ENCODE measurements around the gene TNC. TPM values are rescaled to one million over a fixed set of nuclear protein-coding genes. Genes with fewer than 3 reads are reported as not detected.

Gene TNC
- total and polyA plus RNA-seq, 10 donors, result 1.7 to 126 (median 47.9) TPM

GRCh38 chr9:115006660-115007059 lies 111.3 kb downstream of the TNC start:
- no peaks in the 10 kb centered on the region for H3K9me3 ChIP-seq
- H3K4me3 ChIP-seq, result no peak overlapping the region
- H3K36me3 ChIP-seq, result no peaks in the 10 kb centered on the region
- H3K4me1 ChIP-seq, result peaks cover 0 to 6% (median 0%) of the 10 kb centered on the region in 6 donors
- WGBS, 5 donors, result 78 to 95% (median 84%) methylated on average over 3 of the region's 3 CpGs
- no peak for DNase-seq
- no peaks in the 10 kb centered on the region for H3K27me3 ChIP-seq (replicated peaks in 1 of 7)
- intact Hi-C loops (cut with DNase I; ENCODE audit: low total_unique reads), result no loop called here
- TF ChIP-seq CTCF (IDR thresholded peaks at IDR 0.05 in 8 of 11, conservative IDR thresholded peaks at IDR 0.05 in 3 of 11) (no peak), POLR2A (IDR thresholded peaks at IDR 0.05) (no peak), POLR2AphosphoS5 (IDR thresholded peaks at IDR 0.05) (no peak)
- H3K27ac ChIP-seq, result no peak overlapping the region

- Histone ChIP-seq H3K27me3 (replicated peaks in 1 of 7) (peaks cover 0 to 4% (median 0%) of the 10 kb centered on the region in 7 donors), H3K9me3 (no peaks in the 10 kb centered on the region), H3K27ac (no peak overlapping the region), H3K4me1 (peaks cover 0 to 6% (median 0%) of the 10 kb centered on the region in 6 donors), H3K4me3 (no peak overlapping the region), H3K36me3 (no peaks in the 10 kb centered on the region)
- TF ChIP-seq POLR2AphosphoS5 (IDR thresholded peaks at IDR 0.05), result no peak
- no peak for TF ChIP-seq CTCF (IDR thresholded peaks at IDR 0.05 in 8 of 11, conservative IDR thresholded peaks at IDR 0.05 in 3 of 11)
- TF ChIP-seq POLR2A (IDR thresholded peaks at IDR 0.05), result no peak
- no peak for DNase-seq
- 69 to 81% (median 73%) methylated on average over 4 of the region's 4 CpGs for WGBS, 5 donors
- intact Hi-C loops (cut with DNase I; ENCODE audit: low total_unique reads), result no loop called here
Measured at GRCh38 chr9:115005322-115005721, 112.6 kb downstream of the TNC start.

GRCh38 chr9:115004545-115004944 lies 113.4 kb downstream of the TNC start:
- Histone ChIP-seq H3K9me3 (no peaks in the 10 kb centered on the region), H3K4me1 (peaks cover 0 to 6% (median 0%) of the 10 kb centered on the region in 6 donors), H3K27me3 (replicated peaks in 1 of 7) (peaks cover 0 to 9% (median 0%) of the 10 kb centered on the region in 7 donors), H3K27ac (no peak overlapping the region), H3K36me3 (no peaks in the 10 kb centered on the region), H3K4me3 (no peak overlapping the region)
- intact Hi-C loops (cut with DNase I; ENCODE audit: low total_unique reads), result no loop called here
- DNase-seq, result no peak
- WGBS, 5 donors, result 30 to 72% (median 66%) methylated on average over 2 of the region's 2 CpGs
- no peak for TF ChIP-seq POLR2AphosphoS5 (IDR thresholded peaks at IDR 0.05)
- no peak for TF ChIP-seq POLR2A (IDR thresholded peaks at IDR 0.05)

GRCh38 chr9:115002371-115003120 lies 115.4 kb downstream of the TNC start:
- Histone ChIP-seq H3K27me3 (replicated peaks in 1 of 7) (peaks cover 0 to 9% (median 0%) of the 10 kb centered on the region in 7 donors), H3K27ac (no peak overlapping the region), H3K9me3 (no peaks in the 10 kb centered on the region), H3K4me1 (no peaks in the 10 kb centered on the region), H3K4me3 (no peak overlapping the region), H3K36me3 (no peaks in the 10 kb centered on the region)
- WGBS, 5 donors, result 64 to 83% (median 75%) methylated on average over 8 of the region's 8 CpGs
- intact Hi-C loops (cut with DNase I; ENCODE audit: low total_unique reads), result no loop called here
- DNase-seq, result no peak
- TF ChIP-seq CTCF (IDR thresholded peaks at IDR 0.05 in 8 of 11, conservative IDR thresholded peaks at IDR 0.05 in 3 of 11), result no peak
- TF ChIP-seq POLR2AphosphoS5 (IDR thresholded peaks at IDR 0.05), result no peak
- TF ChIP-seq POLR2A (IDR thresholded peaks at IDR 0.05), result no peak

Data from spleen (tissue), 11 donors.